Kidney (tissue), 22 donors: ENCODE results near the gene FANCI. TPM values are rescaled to one million over a fixed set of nuclear protein-coding genes. Genes with fewer than 3 reads are reported as not detected.

Experiments
- DNase-seq, 5 donors: peaks; one replicate each; pipeline ENCODE4 v3.0.0-alpha.2; 2013 to 2020
- FAIRE-seq: peaks from 2 replicates; lab custom pipeline; 2012; peaks lifted over from hg19 to GRCh38; lab: Jason Lieb, UNC
- H3K27ac ChIP-seq, 2 donors: one replicate each; pipeline ENCODE4 v1.7.0; 2013; ENCODE audit warnings: low read depth in 2 of 2, low read length in 2 of 2, inconsistent platforms in 1 of 2
- H3K27me3 ChIP-seq: one replicate; pipeline ENCODE4 v1.7.1; 2013; ENCODE audit warnings: low read length, inconsistent platforms; ENCODE audit not compliant: control insufficient read depth, insufficient read depth
- H3K36me3 ChIP-seq, 3 donors: one replicate each; pipeline versions ENCODE4 v1.7.0 to v1.7.1; 2013; ENCODE audit warnings: low read length in 3 of 3, control low read depth in 1 of 3, inconsistent platforms in 1 of 3; ENCODE audit not compliant: insufficient read depth in 3 of 3, control insufficient read depth in 2 of 3
- H3K4me1 ChIP-seq, 3 donors: one replicate each; pipeline versions ENCODE4 v1.7.0 to v1.7.1; 2013; ENCODE audit warnings: low read length in 3 of 3, inconsistent platforms in 1 of 3, low read depth in 1 of 3; ENCODE audit not compliant: control insufficient read depth in 2 of 3, insufficient read depth in 2 of 3
- H3K4me3 ChIP-seq, 3 donors: one replicate each; pipeline versions ENCODE4 v1.7.0 to v1.8.1; 2013; ENCODE audit warnings: low read length in 3 of 3, control low read depth in 1 of 3, inconsistent platforms in 1 of 3
- H3K9ac ChIP-seq, 3 donors: one replicate each; pipeline versions ENCODE4 v1.7.0 to v1.7.1; 2013; ENCODE audit warnings: low read length in 3 of 3, control low read depth in 1 of 3, inconsistent platforms in 1 of 3
- H3K9me3 ChIP-seq, 3 donors: one replicate each; pipeline versions ENCODE4 v1.7.0 to v1.7.1; 2013; ENCODE audit warnings: low read length in 3 of 3, control low read depth in 1 of 3, inconsistent platforms in 1 of 3; ENCODE audit not compliant: control insufficient read depth in 2 of 3, insufficient read depth in 1 of 3
- intact Hi-C: fragments of 100-400 bp; cut with DNase I; formaldehyde crosslinking; loops from one replicate; pipeline ENCODE4 v1.11.1; 2022
- long read RNA-seq, 10 donors: library from polyadenylated mRNA in 1 of 10; unstranded in 1 of 10; transcript quantifications; one replicate each; pipeline ENCODE4 v2.0.0 and lab custom pipeline, GENCODE V29; 2021 to 2026
- polyA plus RNA-seq: library from polyadenylated mRNA; stranded (reverse); fragments of 350-450 nt; fragmentation: Illumina TruSeq; extraction: RNeasy Lipid Tissue Mini Kit (QIAGEN cat#74804); gene quantifications from one replicate; pipeline ENCODE4 v1.2.3, GENCODE V29; 2014; ENCODE audit warnings: low read depth, low replicate concordance; ENCODE audit not compliant: insufficient read depth
- total RNA-seq: library from RNA; stranded (reverse); fragmentation: NEBNext Ultra II Directional; extraction: Animal tissue kit (Norgen Biotek cat#: 25700); gene quantifications from one replicate; pipeline ENCODE4 v1.2.1, GENCODE V29; 2021
- TF ChIP-seq, protein P1 (sequence below): IDR thresholded peaks from 3 replicates; pipeline ENCODE4 v1.5.1; 2012; ENCODE audit warnings: mild to moderate bottlenecking, moderate library complexity, borderline replicate concordance; ENCODE audit not compliant: insufficient read depth; ENCODE audit errors: extremely low read depth
- donor health status: control.
- donor health status: control.
- donor health status: control.
- donor health status: control.
- donor health status: control.
- donor health status: DM: yes; HTN: yes; CAD: no.
- donor health status: Normal renal cell carcinoma (clear cell type).

The FANCI gene
- total RNA-seq (6.6 TPM), polyA plus RNA-seq (2.4 TPM)
- long read RNA-seq, donor 1, partial matches to known transcripts, result 6 of 6 reads
- long read RNA-seq, donor 1, other reads (novel, unspliced or antisense), result 0 of 6 reads
- long read RNA-seq, donor 2, result 0 reads
- long read RNA-seq, donor 3, result 0 reads
- long read RNA-seq, donor 4, partial matches to known transcripts, result 11 of 11 reads
- long read RNA-seq, donor 4, other reads (novel, unspliced or antisense), result 0 of 11 reads
- long read RNA-seq, donor 5, result 0 reads
- long read RNA-seq, donor 6, result 0 reads
- long read RNA-seq, donor 7, partial matches to known transcripts, result 0 of 2 reads
- long read RNA-seq, donor 7, other reads (novel, unspliced or antisense), result 2 of 2 reads
- long read RNA-seq, donor 8, partial matches to known transcripts, result 6 of 6 reads
- long read RNA-seq, donor 8, other reads (novel, unspliced or antisense), result 0 of 6 reads
- long read RNA-seq, donor 9, result 0 reads
- long read RNA-seq, donor 10, partial matches to known transcripts, result 0 of 1 reads
- long read RNA-seq, donor 10, other reads (novel, unspliced or antisense), result 0 of 1 reads

DNA sequence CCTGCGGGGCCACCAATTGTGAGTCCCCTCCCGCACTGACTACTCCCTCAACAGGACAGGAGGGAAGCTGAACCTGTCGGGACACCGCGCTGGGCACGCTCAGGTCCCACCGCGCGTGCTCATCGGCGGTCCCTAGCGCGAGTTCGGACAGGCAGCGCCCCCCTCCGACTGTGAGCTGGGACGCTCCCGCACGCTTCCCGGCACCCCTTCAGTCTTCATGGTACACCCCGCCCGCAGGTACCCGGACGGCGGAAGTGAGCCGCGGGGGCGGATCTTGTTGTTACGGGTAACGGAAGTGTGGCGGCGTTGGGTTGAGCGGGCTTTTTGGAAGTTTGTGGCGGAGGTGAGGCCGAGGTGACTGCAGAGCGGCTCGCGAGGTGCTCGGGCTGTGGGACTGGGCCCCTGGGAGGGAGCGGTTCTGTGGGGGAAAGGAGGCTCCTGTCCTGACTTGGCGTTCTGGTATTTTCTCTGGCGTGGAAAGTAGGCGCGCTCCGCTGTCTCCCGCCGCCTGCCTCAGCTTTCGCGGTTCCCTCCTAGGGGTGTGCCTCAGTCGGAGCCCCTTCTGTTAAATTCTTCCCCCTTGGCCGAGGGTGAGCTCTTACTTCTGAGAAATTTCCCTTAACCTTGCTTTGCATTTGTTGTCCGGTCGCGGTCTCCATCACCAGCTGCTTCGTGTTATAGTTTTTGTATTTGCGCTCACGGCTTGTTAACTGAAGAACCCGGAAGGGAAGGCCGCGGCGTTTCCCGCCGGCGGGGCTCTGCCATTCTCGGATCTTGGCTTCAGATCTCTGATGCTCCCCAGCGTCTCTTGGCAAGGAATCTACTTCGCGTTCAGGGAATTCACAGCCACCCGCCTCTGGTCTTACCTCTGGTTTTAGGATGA is at the start of gene FANCI:
TSS of gene FANCI (plus strand) at position 289 of the 883 bp plus-strand sequence. CDS start 3,669 bp downstream, outside the sequence.
- Histone ChIP-seq H3K4me1 (peaks cover 0 to 8% (median 0%) of the 10 kb centered on the region in 3 donors), H3K36me3 (no peaks in the 10 kb centered on the region), H3K9ac (peak within 1 kb of the TSS; percentile 77 to 86 (median 81)), H3K9me3 (no peaks in the 10 kb centered on the region), H3K27ac (peak within 1 kb of the TSS; percentile 19 to 23), H3K4me3 (peak within 1 kb of the TSS; percentile 85 to 97 (median 90)), H3K27me3 (no peaks in the 10 kb centered on the region)
- TF ChIP-seq, protein P1, sequence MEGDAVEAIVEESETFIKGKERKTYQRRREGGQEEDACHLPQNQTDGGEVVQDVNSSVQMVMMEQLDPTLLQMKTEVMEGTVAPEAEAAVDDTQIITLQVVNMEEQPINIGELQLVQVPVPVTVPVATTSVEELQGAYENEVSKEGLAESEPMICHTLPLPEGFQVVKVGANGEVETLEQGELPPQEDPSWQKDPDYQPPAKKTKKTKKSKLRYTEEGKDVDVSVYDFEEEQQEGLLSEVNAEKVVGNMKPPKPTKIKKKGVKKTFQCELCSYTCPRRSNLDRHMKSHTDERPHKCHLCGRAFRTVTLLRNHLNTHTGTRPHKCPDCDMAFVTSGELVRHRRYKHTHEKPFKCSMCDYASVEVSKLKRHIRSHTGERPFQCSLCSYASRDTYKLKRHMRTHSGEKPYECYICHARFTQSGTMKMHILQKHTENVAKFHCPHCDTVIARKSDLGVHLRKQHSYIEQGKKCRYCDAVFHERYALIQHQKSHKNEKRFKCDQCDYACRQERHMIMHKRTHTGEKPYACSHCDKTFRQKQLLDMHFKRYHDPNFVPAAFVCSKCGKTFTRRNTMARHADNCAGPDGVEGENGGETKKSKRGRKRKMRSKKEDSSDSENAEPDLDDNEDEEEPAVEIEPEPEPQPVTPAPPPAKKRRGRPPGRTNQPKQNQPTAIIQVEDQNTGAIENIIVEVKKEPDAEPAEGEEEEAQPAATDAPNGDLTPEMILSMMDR, result peak; percentile 53
- DNase-seq, result peak; percentile 96 to 98 (median 97)
- intact Hi-C loops, result no loop called here
- no peak for FAIRE-seq

DNA sequence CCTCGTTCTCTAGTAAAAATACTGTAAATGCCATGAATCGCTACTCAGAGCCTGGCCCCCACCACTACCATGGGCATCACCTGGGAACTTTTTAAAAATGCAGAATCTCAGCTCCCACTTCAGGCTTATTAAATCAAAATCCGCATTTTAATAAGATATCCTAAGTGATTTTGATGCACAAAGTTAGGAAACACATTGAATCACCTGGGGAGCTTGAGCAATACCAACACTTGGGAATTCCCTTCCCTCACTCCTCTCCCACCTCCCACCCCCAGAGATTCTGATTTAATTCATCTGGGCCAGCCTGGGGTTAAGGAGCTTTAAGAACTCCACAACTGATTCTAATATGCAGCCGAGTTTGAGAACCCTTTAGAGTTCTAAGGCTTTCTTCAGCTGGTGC is 49.2 kb upstream of the FANCI start:
- TF ChIP-seq, protein P1, result no peak
- no peak overlapping the region for H3K27ac ChIP-seq

DNA sequence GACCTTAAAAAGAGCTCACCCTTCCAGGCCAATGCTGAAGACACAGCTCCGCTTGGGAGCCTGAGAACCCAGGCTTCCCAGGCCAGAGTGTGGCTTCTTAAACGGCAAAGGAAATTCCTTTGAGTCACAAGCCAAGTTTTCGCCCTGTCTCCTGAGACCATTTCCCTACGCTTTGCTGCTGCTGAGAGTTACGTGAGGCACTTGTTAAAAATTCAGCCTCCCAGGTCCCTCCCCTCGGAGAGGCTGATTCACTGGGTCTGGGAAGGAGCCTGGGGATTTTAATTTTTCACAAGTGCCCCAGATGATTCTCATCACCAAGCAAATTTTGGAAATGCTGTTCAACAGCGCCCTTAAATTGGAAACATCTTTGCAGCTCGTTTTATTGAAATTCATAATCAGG is 47.9 kb upstream of the FANCI start:
- peaks cover 0 to 32% (median 25%) of the 10 kb centered on the region in 3 donors for H3K36me3 ChIP-seq
- H3K27ac ChIP-seq, result no peak overlapping the region
- FAIRE-seq, result no peak
- H3K4me3 ChIP-seq, result no peak overlapping the region
- H3K4me1 ChIP-seq, result no peaks in the 10 kb centered on the region
- no peak for DNase-seq
- intact Hi-C loops, result no loop called here
- TF ChIP-seq, protein P1, result no peak
- H3K9ac ChIP-seq, result no peak overlapping the region
- H3K9me3 ChIP-seq, result no peaks in the 10 kb centered on the region
- H3K27me3 ChIP-seq, result no peaks in the 10 kb centered on the region

More for the DNA sequence above, 49.2 kb upstream of the FANCI start:
- no peaks in the 10 kb centered on the region for H3K9me3 ChIP-seq
- H3K4me1 ChIP-seq, result no peaks in the 10 kb centered on the region
- FAIRE-seq (no peak), DNase-seq (no peak)
- H3K27me3 ChIP-seq, result no peaks in the 10 kb centered on the region
- intact Hi-C loops, result no loop called here
- H3K4me3 ChIP-seq, result no peak overlapping the region
- no peak overlapping the region for H3K9ac ChIP-seq
- peaks cover 0 to 37% (median 36%) of the 10 kb centered on the region in 3 donors for H3K36me3 ChIP-seq
